ENCODE measurements around the gene CATSPER1.

Gene CATSPER1

GRCh38 chr11:66026017-66026529 is at the start of gene CATSPER1:
Gene CATSPER1, minus strand, starts transcription at chr11:66026479. Its CDS starts 100 bp downstream, at chr11:66026379.
- DNase-seq (ENCODE audit: low read depth in 2 of 2): no peak

- DNase-seq (ENCODE audit: low read depth in 2 of 2): no peak
Measured at GRCh38 chr11:66075273-66075672, 49.0 kb upstream of the CATSPER1 start.

GRCh38 chr11:66073669-66074068 is 47.4 kb upstream of the CATSPER1 start:
- no peak for DNase-seq (ENCODE audit: low read depth in 2 of 2)

- no peak for DNase-seq (ENCODE audit: low read depth in 2 of 2)
Measured at GRCh38 chr11:66072518-66072917, 46.2 kb upstream of the CATSPER1 start.

- DNase-seq (ENCODE audit: low read depth in 2 of 2): no peak
Measured at GRCh38 chr11:66072081-66072480, 45.8 kb upstream of the CATSPER1 start.

GRCh38 chr11:66071381-66071801 is 45.1 kb upstream of the CATSPER1 start:
- no peak for DNase-seq (ENCODE audit: low read depth in 2 of 2)

- no peak for DNase-seq (ENCODE audit: low read depth in 2 of 2)
Measured at GRCh38 chr11:66070604-66071380, 44.5 kb upstream of the CATSPER1 start.

GRCh38 chr11:66069715-66070603 is 43.7 kb upstream of the CATSPER1 start, which contains the start of gene PACS1:
Gene PACS1, plus strand, starts transcription at chr11:66070272. Its CDS starts 215 bp downstream, at chr11:66070487.
- peak; percentile 53 to 60 for DNase-seq (ENCODE audit: low read depth in 2 of 2)

GRCh38 chr11:66068923-66069714 is 42.8 kb upstream of the CATSPER1 start:
- DNase-seq (ENCODE audit: low read depth in 2 of 2): no peak

GRCh38 chr11:66068154-66068821 is 42.0 kb upstream of the CATSPER1 start:
- DNase-seq (ENCODE audit: low read depth in 2 of 2): peak; percentile 71 to 73

- DNase-seq (ENCODE audit: low read depth in 2 of 2): no peak
Measured at GRCh38 chr11:66067640-66068039, 41.4 kb upstream of the CATSPER1 start.

GRCh38 chr11:66066751-66067150 is 40.5 kb upstream of the CATSPER1 start:
- DNase-seq (ENCODE audit: low read depth in 2 of 2): no peak

- no peak for DNase-seq (ENCODE audit: low read depth in 2 of 2)
Measured at GRCh38 chr11:66064571-66064970, 38.3 kb upstream of the CATSPER1 start.

- DNase-seq (ENCODE audit: low read depth in 2 of 2): no peak
Measured at GRCh38 chr11:66063900-66064299, 37.6 kb upstream of the CATSPER1 start.

- DNase-seq (ENCODE audit: low read depth in 2 of 2): no peak
Measured at GRCh38 chr11:66062408-66062807, 36.1 kb upstream of the CATSPER1 start.

GRCh38 chr11:66061268-66061667 is 35.0 kb upstream of the CATSPER1 start:
- DNase-seq (ENCODE audit: low read depth in 2 of 2): no peak

GRCh38 chr11:66059966-66060680 is 33.8 kb upstream of the CATSPER1 start:
- DNase-seq (ENCODE audit: low read depth in 2 of 2): no peak

GRCh38 chr11:66056501-66056900 is 30.2 kb upstream of the CATSPER1 start:
- no peak for DNase-seq (ENCODE audit: low read depth in 2 of 2)

- DNase-seq (ENCODE audit: low read depth in 2 of 2): no peak
Measured at GRCh38 chr11:66055021-66055420, 28.7 kb upstream of the CATSPER1 start.

- DNase-seq (ENCODE audit: low read depth in 2 of 2): no peak
Measured at GRCh38 chr11:66052664-66052982, 26.3 kb upstream of the CATSPER1 start.
